GM23338 (cell line): ENCODE data around the gene NRAS. TPM values are rescaled to one million over a fixed set of nuclear protein-coding genes. Genes with fewer than 3 reads are reported as not detected.

Experiments used
- ATAC-seq: fragments of 200-7000 bp; cut with Tn5 transposase; 3 replicates; pipeline ENCODE4 v1.9.1; 2020
- DNase-seq: peaks from one replicate; pipeline ENCODE4 v3.0.0-alpha.2; 2015; ENCODE audit warnings: low spot score
- H2AFZ ChIP-seq: fragments of 200-600 bp; sonication (generic); 2 replicates; pipeline ENCODE4 v1.8.0; 2016; ENCODE audit warnings: antibody characterized with exemption, mild to moderate bottlenecking, moderate library complexity
- H3F3A ChIP-seq: fragments of 200-600 bp; sonication (generic); replicated peaks from 2 replicates; pipeline ENCODE4 v1.8.0; 2017; ENCODE audit warnings: antibody characterized with exemption, mixed run types, low read depth
- H3K27ac ChIP-seq: fragments of 200-600 bp; sonication (generic); 2 replicates; pipeline ENCODE4 v1.6.1; 2016; ENCODE audit warnings: low read depth
- H3K27me3 ChIP-seq: fragments of 200-600 bp; sonication (generic); 2 replicates; pipeline ENCODE4 v1.8.0; 2016; ENCODE audit warnings: mild to moderate bottlenecking, mixed run types, moderate library complexity; ENCODE audit not compliant: insufficient read depth
- H3K36me3 ChIP-seq: fragments of 200-600 bp; sonication (generic); 2 replicates; pipeline ENCODE4 v1.8.0; 2016; ENCODE audit warnings: mild to moderate bottlenecking; ENCODE audit not compliant: insufficient read depth
- H3K4me1 ChIP-seq: fragments of 200-600 bp; sonication (generic); 2 replicates; pipeline ENCODE4 v1.8.0; 2016; ENCODE audit warnings: mild to moderate bottlenecking, moderate library complexity; ENCODE audit not compliant: insufficient read depth
- H3K4me2 ChIP-seq: fragments of 200-600 bp; sonication (generic); 2 replicates; pipeline ENCODE4 v1.7.1; 2017; ENCODE audit warnings: mixed run types
- H3K4me3 ChIP-seq: fragments of 200-600 bp; sonication (generic); 2 replicates; pipeline ENCODE4 v1.6.1; 2016; ENCODE audit warnings: mixed run types
- H3K79me2 ChIP-seq: fragments of 200-600 bp; sonication (generic); replicated peaks from 2 replicates; pipeline ENCODE4 v1.8.0; 2017; ENCODE audit warnings: mild to moderate bottlenecking; ENCODE audit not compliant: insufficient read depth
- H3K9me2 ChIP-seq: fragments of 200-600 bp; sonication (generic); 2 replicates; pipeline ENCODE4 v1.8.0; 2017; ENCODE audit not compliant: insufficient read depth
- H4K20me1 ChIP-seq: fragments of 200-600 bp; sonication (generic); replicated peaks from 2 replicates; pipeline ENCODE4 v1.8.0; 2017; ENCODE audit warnings: mild to moderate bottlenecking; ENCODE audit not compliant: insufficient read depth
- H3K27ac Mint-ChIP-seq: 2 replicates; pipeline ENCODE4 v1.8.0; 2020; ENCODE audit warnings: inconsistent platforms, mild to moderate bottlenecking, moderate library complexity, mixed read lengths
- H3K27me3 Mint-ChIP-seq: 3 replicates; pipeline ENCODE4 v1.8.0; 2022; ENCODE audit warnings: low read depth, mild to moderate bottlenecking, moderate library complexity, mixed read lengths, inconsistent platforms; ENCODE audit not compliant: insufficient read depth, poor library complexity
- H3K36me3 Mint-ChIP-seq: 3 replicates; pipeline ENCODE4 v1.8.0; 2021; ENCODE audit warnings: low read depth, mild to moderate bottlenecking, inconsistent platforms, moderate library complexity, mixed read lengths
- H3K4me1 Mint-ChIP-seq: 3 replicates; pipeline ENCODE4 v1.8.0; 2020; ENCODE audit warnings: mild to moderate bottlenecking, inconsistent platforms, mixed read lengths
- H3K4me3 Mint-ChIP-seq: 3 replicates; pipeline ENCODE4 v1.8.0; 2021; ENCODE audit warnings: moderate library complexity, mild to moderate bottlenecking, inconsistent platforms, mixed read lengths
- H3K9me3 Mint-ChIP-seq: 3 replicates; pipeline ENCODE4 v1.8.0; 2020; ENCODE audit warnings: moderate library complexity, mild to moderate bottlenecking, inconsistent platforms, mixed read lengths
- CREB1 ChIP-seq: fragments of 250-450 bp; sonication (Bioruptor Pico); IDR thresholded peaks from 2 replicates; pipeline ENCODE4 v1.5.0; 2020; ENCODE audit warnings: low read depth, mild to moderate bottlenecking, moderate library complexity
- EZH2 ChIP-seq: fragments of 200-600 bp; sonication (generic); IDR thresholded peaks from one replicate; pipeline ENCODE4 v1.8.0; 2017; ENCODE audit warnings: antibody characterized with exemption, mild to moderate bottlenecking, low read depth; ENCODE audit not compliant: unreplicated experiment
- EZH2phosphoT487 ChIP-seq: fragments of 200-600 bp; sonication (generic); IDR thresholded peaks from one replicate; pipeline ENCODE4 v1.8.1; 2018; ENCODE audit warnings: antibody characterized with exemption; ENCODE audit not compliant: unreplicated experiment
- JUNB ChIP-seq: IDR thresholded peaks from one replicate; pipeline ENCODE4 v1.6.1; 2016; ENCODE audit warnings: antibody characterized with exemption; ENCODE audit not compliant: unreplicated experiment
- NANOG ChIP-seq: IDR thresholded peaks from 2 replicates; pipeline ENCODE4 v1.6.1; 2016; ENCODE audit warnings: antibody characterized with exemption, borderline replicate concordance
- POLR2AphosphoS5 ChIP-seq: IDR thresholded peaks from 2 replicates; pipeline ENCODE4 v1.6.1; 2016; ENCODE audit warnings: antibody characterized with exemption, low read depth
- REST ChIP-seq: IDR thresholded peaks from one replicate; pipeline ENCODE4 v1.6.1; 2018; ENCODE audit warnings: antibody characterized with exemption; ENCODE audit not compliant: unreplicated experiment
- STAT1 ChIP-seq: IDR thresholded peaks from one replicate; pipeline ENCODE4 v1.6.1; 2016; ENCODE audit warnings: antibody characterized with exemption; ENCODE audit not compliant: unreplicated experiment
- ZNF114 ChIP-seq: fragments of 250-450 bp; sonication (Bioruptor Pico); IDR thresholded peaks from 2 replicates; pipeline ENCODE4 v1.5.0; 2020; ENCODE audit warnings: mild to moderate bottlenecking, moderate library complexity
- ZNF331 ChIP-seq: fragments of 250-450 bp; sonication (Bioruptor Pico); IDR thresholded peaks from 2 replicates; pipeline ENCODE4 v1.5.0; 2020; ENCODE audit warnings: low read depth, mild to moderate bottlenecking, moderate library complexity
- polyA plus RNA-seq: library from polyadenylated mRNA; unstranded; fragments of >200 nt; fragmentation: Nextera tagmentation; extraction: Ambion mirVana; gene quantifications from 2 replicates; pipeline ENCODE4 v1.2.1, GENCODE V29; 2016
- total RNA-seq: library from RNA; depleted of rRNA; stranded (reverse); fragments of >200 nt; shearing (Covaris generic); gene quantifications from 2 replicates; pipeline ENCODE4 v1.2.3, GENCODE V29; 2014
- TF ChIP-seq, protein P1 (sequence below): IDR thresholded peaks from 2 replicates; pipeline ENCODE4 v1.6.1; 2016; ENCODE audit warnings: antibody characterized with exemption
- TF ChIP-seq, protein P2 (sequence below): fragments of 250-450 bp; sonication (Bioruptor Pico); IDR thresholded peaks from 2 replicates; pipeline ENCODE4 v1.5.0; 2020; ENCODE audit warnings: mild to moderate bottlenecking, moderate library complexity
- TF ChIP-seq, protein P3 (sequence below), 2 experiments: fragments of 200-600 bp in 1 of 2; sonication (generic) in 1 of 2; conservative IDR thresholded peaks; 2 replicates each; pipeline versions ENCODE4 v1.5.1 to v1.6.1; 2016 to 2017; ENCODE audit warnings: antibody characterized with exemption in 2 of 2, low read depth in 2 of 2, mild to moderate bottlenecking in 2 of 2, moderate library complexity in 1 of 2

Gene NRAS
- total and polyA plus RNA-seq, 2 experiments from 2014 or later = 22.3 to 83.2 TPM

GRCh38 chr1:114703242-114703641 is 13.3 kb downstream of the NRAS start:
- peaks cover 15% of the 10 kb centered on the region for H3K36me3 Mint-ChIP-seq
- Histone ChIP-seq H3K36me3 (peaks cover 16% of the 10 kb centered on the region), H3K4me2 (no peak overlapping the region), H3F3A (no peaks in the 10 kb centered on the region), H4K20me1 (no peaks in the 10 kb centered on the region), H3K4me3 (no peak overlapping the region), H3K79me2 (no peaks in the 10 kb centered on the region), H3K9me2 (no peaks in the 10 kb centered on the region), H3K4me1 (no peaks in the 10 kb centered on the region), H3K27me3 (no peaks in the 10 kb centered on the region), H2AFZ (no peak overlapping the region), H3K27ac (no peak overlapping the region)
- TF ChIP-seq NANOG (no peak), JUNB (no peak), CREB1 (no peak), POLR2AphosphoS5 (no peak), EZH2 (no peak), STAT1 (no peak), ZNF331 (CRISPR knock-in tag) (no peak), EZH2phosphoT487 (no peak), ZNF114 (no peak), REST (no peak)
- TF ChIP-seq, protein P1, sequence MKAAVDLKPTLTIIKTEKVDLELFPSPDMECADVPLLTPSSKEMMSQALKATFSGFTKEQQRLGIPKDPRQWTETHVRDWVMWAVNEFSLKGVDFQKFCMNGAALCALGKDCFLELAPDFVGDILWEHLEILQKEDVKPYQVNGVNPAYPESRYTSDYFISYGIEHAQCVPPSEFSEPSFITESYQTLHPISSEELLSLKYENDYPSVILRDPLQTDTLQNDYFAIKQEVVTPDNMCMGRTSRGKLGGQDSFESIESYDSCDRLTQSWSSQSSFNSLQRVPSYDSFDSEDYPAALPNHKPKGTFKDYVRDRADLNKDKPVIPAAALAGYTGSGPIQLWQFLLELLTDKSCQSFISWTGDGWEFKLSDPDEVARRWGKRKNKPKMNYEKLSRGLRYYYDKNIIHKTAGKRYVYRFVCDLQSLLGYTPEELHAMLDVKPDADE = no peak
- TF ChIP-seq, protein P2, sequence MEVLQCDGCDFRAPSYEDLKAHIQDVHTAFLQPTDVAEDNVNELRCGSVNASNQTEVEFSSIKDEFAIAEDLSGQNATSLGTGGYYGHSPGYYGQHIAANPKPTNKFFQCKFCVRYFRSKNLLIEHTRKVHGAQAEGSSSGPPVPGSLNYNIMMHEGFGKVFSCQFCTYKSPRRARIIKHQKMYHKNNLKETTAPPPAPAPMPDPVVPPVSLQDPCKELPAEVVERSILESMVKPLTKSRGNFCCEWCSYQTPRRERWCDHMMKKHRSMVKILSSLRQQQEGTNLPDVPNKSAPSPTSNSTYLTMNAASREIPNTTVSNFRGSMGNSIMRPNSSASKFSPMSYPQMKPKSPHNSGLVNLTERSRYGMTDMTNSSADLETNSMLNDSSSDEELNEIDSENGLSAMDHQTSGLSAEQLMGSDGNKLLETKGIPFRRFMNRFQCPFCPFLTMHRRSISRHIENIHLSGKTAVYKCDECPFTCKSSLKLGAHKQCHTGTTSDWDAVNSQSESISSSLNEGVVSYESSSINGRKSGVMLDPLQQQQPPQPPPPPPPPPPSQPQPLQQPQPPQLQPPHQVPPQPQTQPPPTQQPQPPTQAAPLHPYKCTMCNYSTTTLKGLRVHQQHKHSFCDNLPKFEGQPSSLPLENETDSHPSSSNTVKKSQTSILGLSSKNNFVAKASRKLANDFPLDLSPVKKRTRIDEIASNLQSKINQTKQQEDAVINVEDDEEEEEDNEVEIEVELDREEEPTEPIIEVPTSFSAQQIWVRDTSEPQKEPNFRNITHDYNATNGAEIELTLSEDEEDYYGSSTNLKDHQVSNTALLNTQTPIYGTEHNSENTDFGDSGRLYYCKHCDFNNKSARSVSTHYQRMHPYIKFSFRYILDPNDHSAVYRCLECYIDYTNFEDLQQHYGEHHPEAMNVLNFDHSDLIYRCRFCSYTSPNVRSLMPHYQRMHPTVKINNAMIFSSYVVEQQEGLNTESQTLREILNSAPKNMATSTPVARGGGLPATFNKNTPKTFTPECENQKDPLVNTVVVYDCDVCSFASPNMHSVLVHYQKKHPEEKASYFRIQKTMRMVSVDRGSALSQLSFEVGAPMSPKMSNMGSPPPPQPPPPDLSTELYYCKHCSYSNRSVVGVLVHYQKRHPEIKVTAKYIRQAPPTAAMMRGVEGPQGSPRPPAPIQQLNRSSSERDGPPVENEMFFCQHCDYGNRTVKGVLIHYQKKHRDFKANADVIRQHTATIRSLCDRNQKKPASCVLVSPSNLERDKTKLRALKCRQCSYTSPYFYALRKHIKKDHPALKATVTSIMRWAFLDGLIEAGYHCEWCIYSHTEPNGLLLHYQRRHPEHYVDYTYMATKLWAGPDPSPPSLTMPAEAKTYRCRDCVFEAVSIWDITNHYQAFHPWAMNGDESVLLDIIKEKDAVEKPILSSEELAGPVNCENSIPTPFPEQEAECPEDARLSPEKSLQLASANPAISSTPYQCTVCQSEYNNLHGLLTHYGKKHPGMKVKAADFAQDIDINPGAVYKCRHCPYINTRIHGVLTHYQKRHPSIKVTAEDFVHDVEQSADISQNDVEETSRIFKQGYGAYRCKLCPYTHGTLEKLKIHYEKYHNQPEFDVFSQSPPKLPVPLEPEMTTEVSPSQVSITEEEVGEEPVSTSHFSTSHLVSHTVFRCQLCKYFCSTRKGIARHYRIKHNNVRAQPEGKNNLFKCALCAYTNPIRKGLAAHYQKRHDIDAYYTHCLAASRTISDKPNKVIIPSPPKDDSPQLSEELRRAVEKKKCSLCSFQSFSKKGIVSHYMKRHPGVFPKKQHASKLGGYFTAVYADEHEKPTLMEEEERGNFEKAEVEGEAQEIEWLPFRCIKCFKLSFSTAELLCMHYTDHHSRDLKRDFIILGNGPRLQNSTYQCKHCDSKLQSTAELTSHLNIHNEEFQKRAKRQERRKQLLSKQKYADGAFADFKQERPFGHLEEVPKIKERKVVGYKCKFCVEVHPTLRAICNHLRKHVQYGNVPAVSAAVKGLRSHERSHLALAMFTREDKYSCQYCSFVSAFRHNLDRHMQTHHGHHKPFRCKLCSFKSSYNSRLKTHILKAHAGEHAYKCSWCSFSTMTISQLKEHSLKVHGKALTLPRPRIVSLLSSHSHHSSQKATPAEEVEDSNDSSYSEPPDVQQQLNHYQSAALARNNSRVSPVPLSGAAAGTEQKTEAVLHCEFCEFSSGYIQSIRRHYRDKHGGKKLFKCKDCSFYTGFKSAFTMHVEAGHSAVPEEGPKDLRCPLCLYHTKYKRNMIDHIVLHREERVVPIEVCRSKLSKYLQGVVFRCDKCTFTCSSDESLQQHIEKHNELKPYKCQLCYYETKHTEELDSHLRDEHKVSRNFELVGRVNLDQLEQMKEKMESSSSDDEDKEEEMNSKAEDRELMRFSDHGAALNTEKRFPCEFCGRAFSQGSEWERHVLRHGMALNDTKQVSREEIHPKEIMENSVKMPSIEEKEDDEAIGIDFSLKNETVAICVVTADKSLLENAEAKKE = no peak
- TF ChIP-seq, protein P3, sequence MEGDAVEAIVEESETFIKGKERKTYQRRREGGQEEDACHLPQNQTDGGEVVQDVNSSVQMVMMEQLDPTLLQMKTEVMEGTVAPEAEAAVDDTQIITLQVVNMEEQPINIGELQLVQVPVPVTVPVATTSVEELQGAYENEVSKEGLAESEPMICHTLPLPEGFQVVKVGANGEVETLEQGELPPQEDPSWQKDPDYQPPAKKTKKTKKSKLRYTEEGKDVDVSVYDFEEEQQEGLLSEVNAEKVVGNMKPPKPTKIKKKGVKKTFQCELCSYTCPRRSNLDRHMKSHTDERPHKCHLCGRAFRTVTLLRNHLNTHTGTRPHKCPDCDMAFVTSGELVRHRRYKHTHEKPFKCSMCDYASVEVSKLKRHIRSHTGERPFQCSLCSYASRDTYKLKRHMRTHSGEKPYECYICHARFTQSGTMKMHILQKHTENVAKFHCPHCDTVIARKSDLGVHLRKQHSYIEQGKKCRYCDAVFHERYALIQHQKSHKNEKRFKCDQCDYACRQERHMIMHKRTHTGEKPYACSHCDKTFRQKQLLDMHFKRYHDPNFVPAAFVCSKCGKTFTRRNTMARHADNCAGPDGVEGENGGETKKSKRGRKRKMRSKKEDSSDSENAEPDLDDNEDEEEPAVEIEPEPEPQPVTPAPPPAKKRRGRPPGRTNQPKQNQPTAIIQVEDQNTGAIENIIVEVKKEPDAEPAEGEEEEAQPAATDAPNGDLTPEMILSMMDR (conservative IDR thresholded peaks at IDR 0.05; ENCODE audit: low read depth in 2 of 2) = no peak
- no peaks in the 10 kb centered on the region for H3K4me1 Mint-ChIP-seq
- H3K27me3 Mint-ChIP-seq = peaks cover 2% of the 10 kb centered on the region
- ATAC-seq (no peak), DNase-seq (no peak)
- H3K27ac Mint-ChIP-seq = no peak overlapping the region
- H3K9me3 Mint-ChIP-seq = no peaks in the 10 kb centered on the region
- no peak overlapping the region for H3K4me3 Mint-ChIP-seq
